Erythroblast (primary cell): Measurements from ENCODE around the gene STAM2.

Source experiments
- GATA1 ChIP-seq: IDR thresholded peaks from 2 replicates; pipeline ENCODE4 v1.6.1; 2011; ENCODE audit warnings: low read depth, mild to moderate bottlenecking, control low read depth, low read length, moderate library complexity
- POLR2A ChIP-seq: IDR thresholded peaks from 2 replicates; pipeline ENCODE4 v1.6.1; 2011; ENCODE audit warnings: mild to moderate bottlenecking, low read length

- TF ChIP-seq POLR2A = no peak
- no peak for TF ChIP-seq GATA1
Measured at GRCh38 chr2:152094014-152094413, 81.5 kb downstream of the STAM2 start.
